SH-SY5Y (cell line): ENCODE data around the gene INPP5A.

Experiments
- GATA2 ChIP-seq: IDR thresholded peaks from 2 replicates; pipeline ENCODE4 v1.6.1; 2011; ENCODE audit warnings: mild to moderate bottlenecking, low read depth, low read length
- GATA3 ChIP-seq: IDR thresholded peaks from 2 replicates; pipeline ENCODE4 v1.6.1; 2011; ENCODE audit warnings: low read depth, mild to moderate bottlenecking, low read length, moderate library complexity

GRCh38 chr10:132592790-132593383 is 55.3 kb downstream of the INPP5A start:
- TF ChIP-seq GATA2 (no peak), GATA3 (no peak)
